ENCODE results near the gene SARM1. TPM values are rescaled to one million over a fixed set of nuclear protein-coding genes. Genes with fewer than 3 reads are reported as not detected.

Gene SARM1
- total and polyA plus RNA-seq, 2 of the 8 experiments (the other 6 are each of a cell fraction or from before 2014, with no cell fraction given), result 5.8 to 9.2 TPM

- no peak for FAIRE-seq
- Histone ChIP-seq H2BK15ac (ENCODE audit: low read length) (no peak overlapping the region), H3K4ac (replicated peaks; ENCODE audit: insufficient read length, low read depth, low read length) (no peak overlapping the region), H4K20me1 (replicated peaks in 1 of 2; ENCODE audit: control insufficient read depth in 1 of 2, insufficient read depth in 2 of 2, low read length in 2 of 2) (peaks cover 4 to 5% of the 10 kb centered on the region in 2 experiments), H3K36me3 (ENCODE audit: control insufficient read depth in 2 of 4, insufficient read depth in 4 of 4, low read length in 3 of 4) (peaks cover 2 to 13% (median 10%) of the 10 kb centered on the region in 4 experiments; a peak in 5 of 8 replicates), H3K56ac (replicated peaks; ENCODE audit: insufficient read length, low read depth, low read length) (no peak overlapping the region), H3K23ac (ENCODE audit: insufficient read length) (no peak overlapping the region), H3K9me3 (ENCODE audit: insufficient read depth in 2 of 2, low read depth in 1 of 2, low read length in 1 of 2) (no peaks in the 10 kb centered on the region), H2AK5ac (ENCODE audit: low read depth, low read length) (no peak overlapping the region), H2BK12ac (ENCODE audit: low read depth, low read length) (no peak overlapping the region), H3K79me2 (ENCODE audit: control insufficient read depth in 1 of 2, insufficient read depth in 2 of 2, low read length in 2 of 2) (peaks cover 0 to 13% of the 10 kb centered on the region in 2 experiments; a peak in 2 of 4 replicates), H3K14ac (ENCODE audit: insufficient read length) (no peak overlapping the region), H2BK120ac (replicated peaks; ENCODE audit: low read depth, low read length) (no peak overlapping the region), H4K91ac (replicated peaks; ENCODE audit: insufficient read length, low read length) (no peak overlapping the region), H4K5ac (ENCODE audit: insufficient read length, low read depth, low read length) (no peak overlapping the region), H3K79me1 (ENCODE audit: low read depth, low read length) (peaks cover 11% of the 10 kb centered on the region), H3K27me3 (replicated peaks in 1 of 4; ENCODE audit: control insufficient read depth in 3 of 4, extremely low read depth in 1 of 4, insufficient read depth in 3 of 4, low read length in 3 of 4) (no peaks in the 10 kb centered on the region), H2AFZ (ENCODE audit: low read length) (no peak overlapping the region), H3K4me2 (ENCODE audit: insufficient read depth in 1 of 2, low read depth in 2 of 2, low read length in 2 of 2) (no peak overlapping the region), H4K8ac (ENCODE audit: extremely low read depth, insufficient read depth, low read length) (no peak overlapping the region), H2BK20ac (ENCODE audit: low read length) (no peak overlapping the region), H2BK5ac (ENCODE audit: low read depth, low read length) (no peak overlapping the region), H3K4me3 (ENCODE audit: extremely low read depth in 1 of 4, insufficient read depth in 2 of 4, low read depth in 3 of 4, low read length in 4 of 4) (no peak overlapping the region), H3K9ac (replicated peaks in 1 of 4; ENCODE audit: extremely low read depth in 1 of 4, low read depth in 3 of 4, low read length in 3 of 4) (no peak overlapping the region), H3K4me1 (replicated peaks in 1 of 4; ENCODE audit: control insufficient read depth in 3 of 4, insufficient read depth in 4 of 4, low read length in 3 of 4) (peaks cover 0 to 10% (median 8%) of the 10 kb centered on the region in 4 experiments; a peak in 6 of 7 replicates), H3K27ac (ENCODE audit: low read depth, low read length) (no peak overlapping the region), H3K18ac (ENCODE audit: extremely low read depth, low read length) (no peak overlapping the region), H3K23me2 (ENCODE audit: low read depth, low read length) (peaks cover 10% of the 10 kb centered on the region; the same call in 1 of the 2 replicates)
- TF ChIP-seq KDM5A (IDR thresholded peaks at IDR 0.05; ENCODE audit: low read length) (no peak), ASH2L (IDR thresholded peaks at IDR 0.05; ENCODE audit: low read length) (no peak), SRF (IDR thresholded peaks at IDR 0.05; ENCODE audit: low read depth, low read length) (no peak), SIRT6 (IDR thresholded peaks at IDR 0.05; ENCODE audit: low read length) (no peak), RFX5 (IDR thresholded peaks at IDR 0.05; ENCODE audit: borderline replicate concordance, low read depth, low read length) (no peak), TBP (IDR thresholded peaks at IDR 0.05; ENCODE audit: low read depth, low read length) (no peak), CREB1 (IDR thresholded peaks at IDR 0.05) (no peak), YY1 (IDR thresholded peaks at IDR 0.05; ENCODE audit: low read depth, low read length) (no peak), BCL11A (IDR thresholded peaks at IDR 0.05; ENCODE audit: low read depth in 2 of 2, low read length in 2 of 2) (no peak), MAFK (IDR thresholded peaks at IDR 0.05; ENCODE audit: low read depth, low read length) (no peak), NANOG (IDR thresholded peaks at IDR 0.05; ENCODE audit: insufficient read depth, low read depth, low read length, poor library complexity, severe bottlenecking) (no peak), HDAC2 (IDR thresholded peaks at IDR 0.05; ENCODE audit: borderline replicate concordance in 1 of 2, low read depth in 2 of 2, low read length in 2 of 2) (no peak), CBX8 (IDR thresholded peaks at IDR 0.05; ENCODE audit: borderline replicate concordance, low read depth, low read length) (no peak)
- WGBS, 2 experiments (ENCODE audit: extremely low coverage in 1 of 2, insufficient coverage in 1 of 2, insufficient read length in 1 of 2, insufficient replicate concordance in 2 of 2, low coverage in 1 of 2, low lambda C conversion rate in 2 of 2, missing lambda C conversion rate in 1 of 2), result 87% methylated on average over 1 of the region's 1 CpG; no CpG with 5 or more reads in 1 of the 2 experiments
- ChIA-PET CTCF (ENCODE audit: partially characterized antibody) (interaction anchor here (0.6 to 1.0 kb wide), 3 partner anchors 12 to 1203 kb away, joined by 3 to 4 read pairs (median 3); no protein-coding TSS in a partner anchor), POLR2A (ENCODE audit: partially characterized antibody) (interaction anchor here (0.6 to 1.3 kb wide), 2 partner anchors 14 to 452 kb away, joined by 3 to 12 read pairs; partner anchors contain the start of gene TMEM97)
- DNase-seq (ENCODE audit: low read depth in 1 of 2, low spot score in 2 of 2), result no peak
These were observed 38.3 kb upstream of the SARM1 start for GRCh38 chr17:28333083-28333746.

Measured in H1 (cell line).